GM21619 (cell line): ENCODE measurements around the gene SPATA1.
"Not testable (repeated sequence)": the region's sequence is repeated elsewhere in the genome, so short reads cannot be mapped to it uniquely, and the experiment has no call there.

Source experiments
- ATAC-seq: cut with Tn5 transposase; IDR thresholded peaks from one replicate; pipeline ENCODE4 v1.9.1; 2021; ENCODE audit not compliant: unreplicated experiment

SPATA1 gene

DNA sequence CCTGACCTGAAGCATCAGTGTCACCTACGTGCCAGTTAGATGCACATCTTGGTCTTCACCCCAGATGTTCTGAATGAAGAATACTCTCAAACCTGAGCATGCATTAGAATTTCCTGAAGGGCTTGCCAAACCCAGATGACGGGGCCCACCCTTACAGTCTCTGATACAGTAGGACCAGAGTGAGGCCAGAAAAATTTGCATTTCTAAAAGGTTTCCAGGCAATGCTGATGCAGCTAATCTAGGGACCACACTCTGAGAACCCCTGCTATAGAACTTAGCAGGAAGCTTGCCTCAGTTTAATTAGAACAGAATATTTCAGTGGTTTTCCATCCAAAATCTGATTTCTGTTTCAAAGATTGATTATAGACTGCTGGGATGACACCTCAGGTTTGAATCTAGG is 77.9 kb downstream of the SPATA1 start:
- ATAC-seq, result peak; percentile 49

DNA sequence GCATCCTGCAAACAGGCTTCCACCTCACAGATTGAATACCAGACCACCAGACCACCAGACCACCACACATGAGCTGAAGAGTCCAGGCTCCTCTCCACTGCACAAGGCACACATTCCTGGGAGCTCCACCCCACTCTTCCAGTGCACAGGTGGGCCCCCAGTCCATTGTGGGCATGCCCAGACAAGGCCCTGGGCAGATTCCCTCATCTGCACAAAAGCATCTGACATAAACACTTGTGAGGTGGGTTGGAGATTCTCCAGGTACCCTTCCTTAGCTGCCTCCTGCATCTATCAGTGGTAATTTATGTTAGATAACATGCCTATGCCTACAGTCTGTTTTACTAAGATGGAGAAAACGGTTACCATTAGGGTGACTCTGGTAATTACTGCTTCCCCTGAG is 79.6 kb downstream of the SPATA1 start:
- no peak for ATAC-seq

DNA sequence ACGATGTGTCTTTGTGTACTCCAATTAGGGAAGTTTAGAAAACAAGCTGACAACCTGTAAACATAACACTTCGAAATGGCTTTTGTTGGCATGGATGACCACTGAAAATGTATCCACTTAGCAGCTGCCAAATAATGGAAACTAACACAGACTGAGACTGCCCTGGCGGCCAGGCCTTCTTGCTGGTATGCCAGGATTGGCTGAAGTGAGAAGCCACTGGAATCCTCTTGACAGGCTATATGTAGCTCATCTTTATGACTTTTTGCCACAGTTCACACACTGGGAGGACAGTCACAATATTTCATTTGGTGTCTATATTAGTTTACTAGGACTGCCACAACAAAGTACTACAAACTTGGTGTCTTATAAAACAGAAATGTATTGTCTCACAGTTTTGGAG is 80.9 kb downstream of the SPATA1 start:
- no peak for ATAC-seq

GRCh38 chr1:84594959-84595358 is 88.8 kb downstream of the SPATA1 start:
- ATAC-seq, result not testable (repeated sequence)

DNA sequence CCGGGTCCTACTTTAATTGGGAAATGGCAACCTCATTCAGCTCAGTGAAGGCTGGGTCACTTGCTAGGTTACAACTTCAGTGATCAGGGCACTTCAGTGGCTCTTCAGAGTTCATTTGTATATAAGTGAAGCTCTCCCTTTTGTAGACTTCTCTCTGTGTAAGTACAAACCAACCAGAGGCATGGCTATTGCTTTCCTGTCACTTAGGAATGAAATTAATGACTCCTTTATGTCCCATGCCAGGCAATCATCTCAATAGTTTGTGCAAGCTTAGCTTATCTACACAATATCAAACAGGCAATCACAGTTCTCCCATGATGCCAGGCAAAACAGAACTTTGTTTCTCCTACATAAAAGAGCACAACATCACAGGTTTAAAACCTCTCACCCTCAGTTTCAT is 90.8 kb downstream of the SPATA1 start:
- no peak for ATAC-seq

- ATAC-seq, result no peak
These were observed 92.2 kb downstream of the SPATA1 start for GRCh38 chr1:84598418-84598817.

GRCh38 chr1:84598846-84599741 is 92.9 kb downstream of the SPATA1 start:
- peak; percentile 81 for ATAC-seq

- no peak for ATAC-seq
These were observed 94.6 kb downstream of the SPATA1 start for GRCh38 chr1:84600796-84601195.

- no peak for ATAC-seq
These were observed 97.0 kb downstream of the SPATA1 start for GRCh38 chr1:84603223-84603622.

GRCh38 chr1:84603941-84604830 is 98.0 kb downstream of the SPATA1 start:
- no peak for ATAC-seq

GRCh38 chr1:84605157-84605556 is 99.0 kb downstream of the SPATA1 start:
- no peak for ATAC-seq

GRCh38 chr1:84606977-84607376 is 100.8 kb downstream of the SPATA1 start:
- ATAC-seq, result no peak

- ATAC-seq, result no peak
These were observed 104.9 kb downstream of the SPATA1 start for GRCh38 chr1:84611091-84611490.

- no peak for ATAC-seq
These were observed 105.6 kb downstream of the SPATA1 start for GRCh38 chr1:84611796-84612195.

- ATAC-seq, result no peak
These were observed 106.8 kb downstream of the SPATA1 start for GRCh38 chr1:84613026-84613425.

GRCh38 chr1:84613887-84614286 is 107.7 kb downstream of the SPATA1 start:
- ATAC-seq, result no peak

DNA sequence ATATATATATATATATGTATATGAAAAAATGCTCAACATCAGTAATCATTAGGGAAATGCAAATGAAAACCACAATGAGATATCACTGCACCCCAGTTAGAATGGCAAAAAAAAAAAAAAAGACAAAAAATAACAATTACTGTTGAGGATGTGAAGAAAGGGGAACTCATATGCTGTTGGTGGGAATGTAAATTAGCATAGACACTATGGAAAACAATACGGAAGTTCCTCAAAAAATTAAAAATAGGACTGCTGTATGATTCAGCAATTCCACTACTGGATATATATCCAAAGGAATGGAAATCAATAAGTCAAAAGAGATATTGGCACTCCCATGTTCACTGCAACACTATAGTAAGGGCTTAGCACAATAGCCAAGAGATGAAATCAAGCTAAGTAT is 109.6 kb downstream of the SPATA1 start:
- ATAC-seq, result no peak
